Measurements from ENCODE around the gene KCNMB2. TPM values are rescaled to one million over a fixed set of nuclear protein-coding genes. Genes with fewer than 3 reads are reported as not detected.
"Not testable (repeated sequence)": the region's sequence is repeated elsewhere in the genome, so short reads cannot be mapped to it uniquely, and the experiment has no call there.

KCNMB2 gene
- total and polyA plus RNA-seq, 2 donors, result 0.06 to 6.1 TPM

GRCh38 chr3:178859900-178860436 is 323.7 kb downstream of the KCNMB2 start:
- not testable (repeated sequence) for H3K27ac ChIP-seq (ENCODE audit: low read depth); DNase-seq (ENCODE audit: extremely low spot score); H3K36me3 ChIP-seq (ENCODE audit: insufficient read depth); H3K4me3 ChIP-seq (ENCODE audit: low read depth, low read length); H3K4me1 ChIP-seq (ENCODE audit: insufficient read depth)
- whole genome bisulfite sequencing, result 92% methylated on average over 26 of the region's 29 CpGs

- Histone ChIP-seq H3K27ac (ENCODE audit: low read depth) (no peak overlapping the region), H3K36me3 (ENCODE audit: insufficient read depth) (no peaks in the 10 kb centered on the region), H3K4me3 (ENCODE audit: low read depth, low read length) (no peak overlapping the region), H3K4me1 (ENCODE audit: insufficient read depth) (no peaks in the 10 kb centered on the region)
- WGBS, result 27% methylated on average over 2 of the region's 2 CpGs
- DNase-seq (ENCODE audit: extremely low spot score), result no peak
These were observed 332.4 kb downstream of the KCNMB2 start for GRCh38 chr3:178868681-178869080.

GRCh38 chr3:178870085-178870484 is 333.8 kb downstream of the KCNMB2 start:
- Histone ChIP-seq H3K36me3 (ENCODE audit: insufficient read depth) (no peaks in the 10 kb centered on the region), H3K4me1 (ENCODE audit: insufficient read depth) (no peaks in the 10 kb centered on the region), H3K27ac (ENCODE audit: low read depth) (no peak overlapping the region), H3K4me3 (ENCODE audit: low read depth, low read length) (no peak overlapping the region)
- no peak for DNase-seq (ENCODE audit: extremely low spot score)

GRCh38 chr3:178875157-178875556 is 338.9 kb downstream of the KCNMB2 start:
- Histone ChIP-seq H3K4me3 (ENCODE audit: low read depth, low read length) (no peak overlapping the region), H3K4me1 (ENCODE audit: insufficient read depth) (no peaks in the 10 kb centered on the region), H3K27ac (ENCODE audit: low read depth) (no peak overlapping the region), H3K36me3 (ENCODE audit: insufficient read depth) (no peaks in the 10 kb centered on the region)
- no peak for DNase-seq (ENCODE audit: extremely low spot score)
- 88% methylated on average over 1 of the region's 1 CpG for WGBS

- H3K36me3 ChIP-seq (ENCODE audit: insufficient read depth), result no peaks in the 10 kb centered on the region
- WGBS, result 73% methylated on average over 5 of the region's 5 CpGs
- H3K4me3 ChIP-seq (ENCODE audit: low read depth, low read length), result no peak overlapping the region
- DNase-seq (ENCODE audit: extremely low spot score), result no peak
- H3K4me1 ChIP-seq (ENCODE audit: insufficient read depth), result no peaks in the 10 kb centered on the region
- H3K27ac ChIP-seq (ENCODE audit: low read depth), result no peak overlapping the region
These were observed 339.6 kb downstream of the KCNMB2 start for GRCh38 chr3:178875836-178876235.

- H3K4me3 ChIP-seq (ENCODE audit: low read depth, low read length), result no peak overlapping the region
- H3K27ac ChIP-seq (ENCODE audit: low read depth), result no peak overlapping the region
- no peaks in the 10 kb centered on the region for H3K36me3 ChIP-seq (ENCODE audit: insufficient read depth)
- DNase-seq (ENCODE audit: extremely low spot score), result no peak
- 82% methylated on average over 1 of the region's 1 CpG for whole genome bisulfite sequencing
- no peaks in the 10 kb centered on the region for H3K4me1 ChIP-seq (ENCODE audit: insufficient read depth)
These were observed 344.0 kb downstream of the KCNMB2 start for GRCh38 chr3:178880274-178880673.
